Stomach smooth muscle (tissue), 2 donors: ENCODE data around the gene ATF4.
A peak's percentile ranks its signal among the peaks of the same experiment; 100 is the strongest.

Source experiments
- H3K27ac ChIP-seq: one replicate; pipeline ENCODE4 v1.7.0; 2013; ENCODE audit warnings: mild to moderate bottlenecking, low read length, inconsistent platforms
- H3K27me3 ChIP-seq, 2 donors: one replicate each; pipeline ENCODE4 v1.7.0; 2013; ENCODE audit warnings: low read length in 2 of 2; ENCODE audit not compliant: insufficient read depth in 2 of 2, control insufficient read depth in 1 of 2
- H3K36me3 ChIP-seq, 2 donors: one replicate each; pipeline ENCODE4 v1.7.0; 2013; ENCODE audit warnings: low read length in 2 of 2; ENCODE audit not compliant: control insufficient read depth in 2 of 2, insufficient read depth in 2 of 2
- H3K4me1 ChIP-seq: one replicate; pipeline ENCODE4 v1.7.0; 2013; ENCODE audit warnings: low read length; ENCODE audit not compliant: control insufficient read depth, insufficient read depth
- H3K4me3 ChIP-seq, 2 donors: one replicate each; pipeline ENCODE4 v1.7.0; 2013; ENCODE audit warnings: low read length in 2 of 2
- H3K9ac ChIP-seq, 2 donors: one replicate each; pipeline ENCODE4 v1.7.0; 2013; ENCODE audit warnings: low read length in 2 of 2, mild to moderate bottlenecking in 1 of 2
- H3K9me3 ChIP-seq, 2 donors: one replicate each; pipeline ENCODE4 v1.7.0; 2013; ENCODE audit warnings: low read length in 2 of 2; ENCODE audit not compliant: control insufficient read depth in 2 of 2
- donor health status: healthy.
- donor health status: Pancreatic carcinoma.

ATF4 gene

GRCh38 chr22:39530116-39530515, 9.8 kb downstream of the ATF4 start:
- Histone ChIP-seq H3K27me3 (no peaks in the 10 kb centered on the region), H3K4me3 (no peak overlapping the region), H3K36me3 (peaks cover 0 to 24% of the 10 kb centered on the region in 2 donors), H3K9ac (no peak overlapping the region), H3K27ac (peak overlapping the region; percentile 24), H3K4me1 (peaks cover 61% of the 10 kb centered on the region), H3K9me3 (no peaks in the 10 kb centered on the region)

- H3K9me3 ChIP-seq = no peaks in the 10 kb centered on the region
- no peak overlapping the region for H3K9ac ChIP-seq
- H3K4me3 ChIP-seq = peak overlapping the region in 1 of 2 donors; percentile 47
- H3K27me3 ChIP-seq = no peaks in the 10 kb centered on the region
- H3K36me3 ChIP-seq = peaks cover 0 to 21% of the 10 kb centered on the region in 2 donors
- peaks cover 56% of the 10 kb centered on the region for H3K4me1 ChIP-seq
- no peak overlapping the region for H3K27ac ChIP-seq
Measured at GRCh38 chr22:39530692-39531331, 10.4 kb downstream of the ATF4 start.

GRCh38 chr22:39532215-39533073, 12.1 kb downstream of the ATF4 start, which contains the start of gene RPS19BP1:
RPS19BP1 (minus strand) TSS chr22:39532748; CDS start chr22:39532738, 10 bp downstream.
- Histone ChIP-seq H3K36me3 (peaks cover 0 to 15% of the 10 kb centered on the region in 2 donors), H3K27ac (peak within 1 kb of the TSS; percentile 87), H3K9me3 (no peaks in the 10 kb centered on the region), H3K9ac (peak within 1 kb of the TSS; percentile 96), H3K27me3 (no peaks in the 10 kb centered on the region), H3K4me3 (peak within 1 kb of the TSS; percentile 92 to 98), H3K4me1 (peaks cover 54% of the 10 kb centered on the region)

- H3K27ac ChIP-seq = no peak overlapping the region
- no peak overlapping the region for H3K9ac ChIP-seq
- peaks cover 37% of the 10 kb centered on the region for H3K4me1 ChIP-seq
- peaks cover 0 to 7% of the 10 kb centered on the region in 2 donors for H3K36me3 ChIP-seq
- H3K9me3 ChIP-seq = no peaks in the 10 kb centered on the region
- H3K27me3 ChIP-seq = no peaks in the 10 kb centered on the region
- H3K4me3 ChIP-seq = no peak overlapping the region
Measured at GRCh38 chr22:39534092-39534506, 13.7 kb downstream of the ATF4 start.

- Histone ChIP-seq H3K36me3 (peaks cover 0 to 7% of the 10 kb centered on the region in 2 donors), H3K9me3 (no peaks in the 10 kb centered on the region), H3K9ac (no peak overlapping the region), H3K4me3 (peak overlapping the region; percentile 43 to 54), H3K4me1 (peaks cover 31% of the 10 kb centered on the region), H3K27ac (no peak overlapping the region), H3K27me3 (no peaks in the 10 kb centered on the region)
Measured at GRCh38 chr22:39534591-39535356, 14.4 kb downstream of the ATF4 start.

DNA sequence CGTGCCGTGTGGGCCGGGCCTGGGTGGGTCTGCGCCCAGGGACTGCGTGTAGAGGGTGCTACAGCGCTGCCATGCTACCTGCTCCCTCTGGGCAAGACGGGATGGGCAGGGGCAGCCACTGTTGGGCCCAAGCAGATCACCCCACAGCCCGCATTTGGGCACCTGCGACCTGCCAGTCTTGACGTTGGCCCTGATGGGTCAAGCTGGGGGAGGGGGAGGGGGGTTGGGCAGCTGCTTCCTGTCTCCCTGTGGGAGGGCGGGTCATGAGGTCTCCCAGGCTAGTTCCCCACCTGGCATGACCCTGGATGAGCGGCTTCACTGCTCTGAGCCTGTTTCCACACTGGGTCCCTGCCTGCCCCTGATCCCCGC, 15.0 kb downstream of the ATF4 start:
- H3K9ac ChIP-seq = no peak overlapping the region

DNA sequence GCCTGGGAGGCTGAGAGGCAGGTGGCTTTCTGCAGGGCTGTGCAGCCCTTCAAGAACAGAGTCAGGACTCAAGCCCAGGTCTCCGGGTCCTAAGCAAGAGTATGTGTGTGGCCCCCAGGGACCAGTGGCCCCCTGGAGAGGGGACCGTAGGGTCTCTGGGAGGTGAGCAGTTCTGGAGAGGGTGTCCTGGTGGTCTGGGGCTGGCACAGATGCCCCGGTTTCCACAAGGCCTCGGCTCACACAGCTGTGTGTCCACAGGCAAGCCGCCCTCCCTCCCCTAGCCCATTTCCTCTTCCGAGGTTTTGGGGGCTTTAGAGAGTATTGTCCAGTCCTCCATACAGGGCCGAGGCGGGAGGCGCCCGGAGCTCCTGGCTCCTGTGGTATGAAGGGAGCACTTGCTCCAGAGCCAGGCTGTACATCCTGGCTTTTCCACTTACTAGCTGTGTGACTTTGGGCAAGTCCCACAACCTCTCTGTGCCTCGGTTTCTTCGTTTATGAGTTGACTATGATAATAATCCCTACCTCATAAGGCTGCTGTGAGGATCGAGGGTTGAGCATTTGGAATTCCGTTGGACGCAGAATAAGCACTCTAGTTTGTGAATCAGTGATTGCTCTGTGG, 15.6 kb downstream of the ATF4 start:
- H3K9me3 ChIP-seq = no peaks in the 10 kb centered on the region
- H3K4me1 ChIP-seq = peaks cover 20% of the 10 kb centered on the region
- H3K9ac ChIP-seq = no peak overlapping the region
- peaks cover 0 to 2% of the 10 kb centered on the region in 2 donors for H3K36me3 ChIP-seq
- no peak overlapping the region for H3K4me3 ChIP-seq
- no peaks in the 10 kb centered on the region for H3K27me3 ChIP-seq
- no peak overlapping the region for H3K27ac ChIP-seq

More for the DNA sequence above, 15.0 kb downstream of the ATF4 start:
- no peaks in the 10 kb centered on the region for H3K9me3 ChIP-seq
- no peak overlapping the region for H3K4me3 ChIP-seq
- peaks cover 0 to 3% of the 10 kb centered on the region in 2 donors for H3K36me3 ChIP-seq
- no peaks in the 10 kb centered on the region for H3K27me3 ChIP-seq
- no peak overlapping the region for H3K27ac ChIP-seq
- peaks cover 25% of the 10 kb centered on the region for H3K4me1 ChIP-seq

- no peak overlapping the region for H3K4me3 ChIP-seq
- no peak overlapping the region for H3K27ac ChIP-seq
- no peaks in the 10 kb centered on the region for H3K36me3 ChIP-seq
- peaks cover 13% of the 10 kb centered on the region for H3K4me1 ChIP-seq
- H3K27me3 ChIP-seq = no peaks in the 10 kb centered on the region
- H3K9me3 ChIP-seq = no peaks in the 10 kb centered on the region
- no peak overlapping the region for H3K9ac ChIP-seq
Measured at GRCh38 chr22:39536711-39537110, 16.3 kb downstream of the ATF4 start.

DNA sequence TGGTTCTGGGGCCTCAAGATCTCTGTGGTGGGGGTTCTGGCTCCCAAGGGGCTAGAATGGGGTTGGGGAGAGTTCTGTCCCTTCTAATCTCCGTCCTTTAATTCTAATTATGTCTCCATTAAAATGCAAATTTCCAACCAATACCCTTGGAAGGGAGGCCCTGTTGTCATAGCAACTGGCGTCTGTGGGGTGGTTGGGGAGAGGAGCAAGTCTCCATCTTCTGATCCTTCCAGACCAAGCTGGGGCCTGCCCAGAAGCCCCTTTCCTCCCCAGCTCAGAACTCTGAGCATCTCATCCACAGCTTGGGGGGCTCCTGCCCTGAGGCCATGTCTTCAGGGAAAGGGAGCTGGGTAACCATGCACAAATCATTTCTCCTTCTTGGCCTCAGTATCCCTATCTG, 17.6 kb downstream of the ATF4 start:
- H3K9me3 ChIP-seq = no peaks in the 10 kb centered on the region
- no peaks in the 10 kb centered on the region for H3K36me3 ChIP-seq
- H3K9ac ChIP-seq = no peak overlapping the region
- H3K27me3 ChIP-seq = peaks cover under 1 to 2% of the 10 kb centered on the region in 2 donors
- no peak overlapping the region for H3K27ac ChIP-seq
- H3K4me1 ChIP-seq = peaks cover 8% of the 10 kb centered on the region
- H3K4me3 ChIP-seq = no peak overlapping the region

GRCh38 chr22:39543095-39543494, 22.7 kb downstream of the ATF4 start:
- no peak overlapping the region for H3K27ac ChIP-seq
- H3K36me3 ChIP-seq = no peaks in the 10 kb centered on the region
- H3K4me3 ChIP-seq = no peak overlapping the region
- peaks cover 11% of the 10 kb centered on the region for H3K4me1 ChIP-seq
- no peaks in the 10 kb centered on the region for H3K9me3 ChIP-seq
- H3K27me3 ChIP-seq = peaks cover 7 to 15% of the 10 kb centered on the region in 2 donors
- no peak overlapping the region for H3K9ac ChIP-seq
